Mesenchymal stem cell (in vitro differentiated cells and primary cell): ENCODE measurements around the gene UBP1.

Source experiments
- DNase-seq: peaks from one replicate; pipeline ENCODE4 v3.0.0-alpha.2; 2013
- H2AFZ ChIP-seq: one replicate; pipeline ENCODE4 v1.6.1; 2013; ENCODE audit warnings: low read depth, mild to moderate bottlenecking, control low read depth, inconsistent platforms, low read length, moderate library complexity
- H2AK5ac ChIP-seq: 2 replicates; pipeline ENCODE4 v1.6.1; 2013; ENCODE audit warnings: low read length, moderate library complexity, mild to moderate bottlenecking, inconsistent platforms; ENCODE audit not compliant: severe bottlenecking
- H2BK120ac ChIP-seq: one replicate; pipeline ENCODE4 v1.6.1; 2013; ENCODE audit warnings: low read depth, mild to moderate bottlenecking, inconsistent platforms, low read length, moderate library complexity
- H2BK12ac ChIP-seq, 2 experiments: one replicate each; pipeline ENCODE4 v1.6.1; 2013; ENCODE audit warnings: inconsistent platforms in 2 of 2, low read length in 2 of 2, mild to moderate bottlenecking in 2 of 2, moderate library complexity in 2 of 2, control low read depth in 1 of 2
- H2BK15ac ChIP-seq: one replicate; pipeline ENCODE4 v1.6.1; 2013; ENCODE audit warnings: mild to moderate bottlenecking, low read depth, inconsistent platforms; ENCODE audit not compliant: poor library complexity, severe bottlenecking
- H2BK5ac ChIP-seq: 2 replicates; pipeline ENCODE4 v1.6.1; 2013; ENCODE audit warnings: low read depth, mild to moderate bottlenecking, low read length, control low read depth, inconsistent platforms; ENCODE audit not compliant: poor library complexity, severe bottlenecking
- H3K14ac ChIP-seq, 2 experiments: one replicate each; pipeline ENCODE4 v1.6.1; 2013; ENCODE audit warnings: inconsistent platforms in 2 of 2, low read length in 2 of 2, control low read depth in 1 of 2, mild to moderate bottlenecking in 1 of 2, moderate library complexity in 1 of 2
- H3K18ac ChIP-seq, 2 experiments: one replicate each; pipeline ENCODE4 v1.6.1; 2013; ENCODE audit warnings: inconsistent platforms in 2 of 2, low read length in 2 of 2, control low read depth in 1 of 2, low read depth in 1 of 2, mild to moderate bottlenecking in 1 of 2
- H3K23ac ChIP-seq, 2 experiments: one replicate each; pipeline ENCODE4 v1.6.1; 2013; ENCODE audit warnings: inconsistent platforms in 2 of 2, low read length in 2 of 2, mild to moderate bottlenecking in 2 of 2, moderate library complexity in 2 of 2, control low read depth in 1 of 2
- H3K27ac ChIP-seq: 2 replicates; pipeline ENCODE4 v1.5.1; 2013; ENCODE audit warnings: mild to moderate bottlenecking, moderate library complexity, low read length, control low read depth, inconsistent platforms; ENCODE audit not compliant: poor library complexity, severe bottlenecking
- H3K27me3 ChIP-seq, 2 experiments: 2 replicates each; pipeline versions ENCODE4 v1.6.1 to v1.7.0; 2013; ENCODE audit warnings: low read length in 2 of 2, mild to moderate bottlenecking in 2 of 2, moderate library complexity in 2 of 2, control low read depth in 1 of 2, inconsistent platforms in 1 of 2; ENCODE audit not compliant: control insufficient read depth in 1 of 2, insufficient read depth in 1 of 2
- H3K36me3 ChIP-seq, 2 experiments: 2 replicates each; pipeline versions ENCODE4 v1.6.1 to v1.7.0; 2013; ENCODE audit warnings: low read length in 2 of 2, control low read depth in 1 of 2, inconsistent platforms in 1 of 2, low read depth in 1 of 2, mild to moderate bottlenecking in 1 of 2; ENCODE audit not compliant: insufficient read depth in 2 of 2, control insufficient read depth in 1 of 2
- H3K4ac ChIP-seq, 2 experiments: one replicate each; pipeline ENCODE4 v1.6.1; 2013; ENCODE audit warnings: inconsistent platforms in 2 of 2, low read length in 2 of 2, mild to moderate bottlenecking in 2 of 2, moderate library complexity in 2 of 2, control low read depth in 1 of 2, low read depth in 1 of 2
- H3K4me1 ChIP-seq: 2 replicates; pipeline ENCODE4 v1.6.1; 2013; ENCODE audit warnings: low read depth, low read length, control low read depth; ENCODE audit not compliant: control insufficient read depth, insufficient read depth
- H3K4me2 ChIP-seq: 2 replicates; pipeline ENCODE4 v1.6.1; 2013; ENCODE audit warnings: low read length, mild to moderate bottlenecking, inconsistent platforms; ENCODE audit not compliant: poor library complexity, severe bottlenecking
- H3K4me3 ChIP-seq, 2 experiments: 2 replicates each; pipeline versions ENCODE4 v1.5.1 to v1.7.0; 2013; ENCODE audit warnings: low read length in 2 of 2, mild to moderate bottlenecking in 2 of 2, control low read depth in 1 of 2, low read depth in 1 of 2; ENCODE audit not compliant: insufficient read depth in 1 of 2
- H3K79me1 ChIP-seq: replicated peaks from 2 replicates; pipeline ENCODE4 v1.6.1; 2013; ENCODE audit warnings: mild to moderate bottlenecking, control low read depth, low read length, inconsistent platforms; ENCODE audit not compliant: poor library complexity, severe bottlenecking
- H3K9ac ChIP-seq: 2 replicates; pipeline ENCODE4 v1.7.0; 2013; ENCODE audit warnings: mild to moderate bottlenecking, low read length, moderate library complexity
- H3K9me3 ChIP-seq: 2 replicates; pipeline ENCODE4 v1.7.0; 2013; ENCODE audit warnings: mild to moderate bottlenecking, low read length; ENCODE audit not compliant: control insufficient read depth
- H4K8ac ChIP-seq: one replicate; pipeline ENCODE4 v1.6.1; 2013; ENCODE audit warnings: inconsistent platforms, mild to moderate bottlenecking, low read length, moderate library complexity
- H4K91ac ChIP-seq: one replicate; pipeline ENCODE4 v1.6.1; 2013; ENCODE audit warnings: mild to moderate bottlenecking, low read length, inconsistent platforms
- WGBS: methylation state at CpG from one replicate; pipeline ENCODE4 v1.1.7; 2013; ENCODE audit warnings: mixed read lengths; 5-methylcytosine and 5-hydroxymethylcytosine counted together

UBP1 gene

GRCh38 chr3:33402936-33403335, 37.3 kb downstream of the UBP1 start:
- Histone ChIP-seq H3K4me1 (peaks cover 6% of the 10 kb centered on the region), H3K4me2 (no peak overlapping the region), H3K27ac (peak overlapping the region; percentile 45), H3K18ac (no peak overlapping the region), H4K91ac (no peak overlapping the region), H3K36me3 (peaks cover 22 to 97% of the 10 kb centered on the region in 2 experiments), H3K4me3 (no peak overlapping the region), H2BK5ac (no peak overlapping the region), H2BK12ac (no peak overlapping the region), H2AFZ (no peak overlapping the region), H3K79me1 (peaks cover 18% of the 10 kb centered on the region), H2BK120ac (no peak overlapping the region), H2AK5ac (no peak overlapping the region), H3K4ac (no peak overlapping the region), H3K23ac (no peak overlapping the region), H3K27me3 (no peaks in the 10 kb centered on the region), H4K8ac (no peak overlapping the region), H3K9me3 (no peaks in the 10 kb centered on the region), H3K9ac (no peak overlapping the region), H3K14ac (no peak overlapping the region), H2BK15ac (no peak overlapping the region)
- DNase-seq = no peak
- 100% methylated on average over 1 of the region's 3 CpGs for WGBS

- Histone ChIP-seq H3K27ac (peak overlapping the region; percentile 67), H2BK12ac (no peak overlapping the region), H2BK15ac (no peak overlapping the region), H3K9me3 (no peaks in the 10 kb centered on the region), H4K91ac (no peak overlapping the region), H3K4ac (no peak overlapping the region), H4K8ac (no peak overlapping the region), H3K79me1 (peaks cover 18% of the 10 kb centered on the region), H3K18ac (no peak overlapping the region), H3K23ac (no peak overlapping the region), H2AFZ (no peak overlapping the region), H3K27me3 (no peaks in the 10 kb centered on the region), H3K4me1 (peaks cover 6% of the 10 kb centered on the region), H2BK5ac (no peak overlapping the region), H3K36me3 (peaks cover 21 to 97% of the 10 kb centered on the region in 2 experiments), H3K4me2 (no peak overlapping the region), H3K4me3 (no peak overlapping the region), H2BK120ac (no peak overlapping the region), H3K14ac (no peak overlapping the region), H3K9ac (no peak overlapping the region), H2AK5ac (no peak overlapping the region)
- no peak for DNase-seq
- 91% methylated on average over 2 of the region's 2 CpGs for WGBS
Measured at GRCh38 chr3:33401781-33402180, 38.4 kb downstream of the UBP1 start.

GRCh38 chr3:33398410-33398809, 41.8 kb downstream of the UBP1 start:
- H2BK120ac ChIP-seq = no peak overlapping the region
- WGBS = 96% methylated on average over 5 of the region's 5 CpGs
- no peak overlapping the region for H2BK5ac ChIP-seq
- H3K9me3 ChIP-seq = no peaks in the 10 kb centered on the region
- no peak overlapping the region for H3K4me2 ChIP-seq
- no peak overlapping the region for H4K8ac ChIP-seq
- H3K4ac ChIP-seq = no peak overlapping the region
- no peak overlapping the region for H3K14ac ChIP-seq
- H2BK12ac ChIP-seq = no peak overlapping the region
- H3K27me3 ChIP-seq = no peaks in the 10 kb centered on the region
- no peak overlapping the region for H2AFZ ChIP-seq
- H3K18ac ChIP-seq = no peak overlapping the region
- H3K23ac ChIP-seq = no peak overlapping the region
- peaks cover 9% of the 10 kb centered on the region for H3K4me1 ChIP-seq
- H2BK15ac ChIP-seq = no peak overlapping the region
- peaks cover 21 to 93% of the 10 kb centered on the region in 2 experiments for H3K36me3 ChIP-seq
- H3K4me3 ChIP-seq = no peak overlapping the region
- DNase-seq = no peak
- no peak overlapping the region for H4K91ac ChIP-seq
- H3K9ac ChIP-seq = no peak overlapping the region
- H3K79me1 ChIP-seq = peaks cover 13% of the 10 kb centered on the region
- no peak overlapping the region for H2AK5ac ChIP-seq
- H3K27ac ChIP-seq = no peak overlapping the region

- Histone ChIP-seq H3K79me1 (peaks cover 14% of the 10 kb centered on the region), H2AK5ac (no peak overlapping the region), H2BK15ac (no peak overlapping the region), H3K27me3 (no peaks in the 10 kb centered on the region), H3K18ac (no peak overlapping the region), H3K23ac (no peak overlapping the region), H3K27ac (peak overlapping the region; percentile 2), H3K14ac (no peak overlapping the region), H3K9me3 (no peaks in the 10 kb centered on the region), H2BK120ac (no peak overlapping the region), H3K4me3 (no peak overlapping the region), H2AFZ (no peak overlapping the region), H3K36me3 (peaks cover 21 to 81% of the 10 kb centered on the region in 2 experiments), H3K4me2 (no peak overlapping the region), H3K4ac (no peak overlapping the region), H3K4me1 (peaks cover 8% of the 10 kb centered on the region), H2BK5ac (no peak overlapping the region), H2BK12ac (no peak overlapping the region), H4K91ac (peak overlapping the region; percentile 43), H4K8ac (peak overlapping the region; percentile 5), H3K9ac (no peak overlapping the region)
- no peak for DNase-seq
- WGBS = 97% methylated on average over 7 of the region's 7 CpGs
Measured at GRCh38 chr3:33395900-33396299, 44.3 kb downstream of the UBP1 start.
